Progenitor cell of endocrine pancreas (in vitro differentiated cells): ENCODE data around the gene SPC24. TPM values are rescaled to one million over a fixed set of nuclear protein-coding genes. Genes with fewer than 3 reads are reported as not detected.
A peak's percentile ranks its signal among the peaks of the same experiment; 100 is the strongest.

Source experiments
- DNase-seq: peaks from one replicate; pipeline ENCODE4 v3.0.0; 2021; ENCODE audit warnings: low spot score; ENCODE audit not compliant: unreplicated experiment
- H3K27ac Mint-ChIP-seq: 2 replicates; pipeline ENCODE4 v1.8.0; 2021; ENCODE audit warnings: mild to moderate bottlenecking, moderate library complexity, mixed read lengths
- H3K27me3 Mint-ChIP-seq: 2 replicates; pipeline ENCODE4 v1.8.0; 2021; ENCODE audit warnings: mixed read lengths
- H3K36me3 Mint-ChIP-seq: 2 replicates; pipeline ENCODE4 v1.8.0; 2022; ENCODE audit warnings: mixed read lengths; ENCODE audit not compliant: insufficient read depth
- H3K4me1 Mint-ChIP-seq: 2 replicates; pipeline ENCODE4 v1.8.0; 2021; ENCODE audit warnings: low read depth, mixed read lengths
- H3K4me3 Mint-ChIP-seq: 2 replicates; pipeline ENCODE4 v1.8.0; 2021; ENCODE audit warnings: low read depth, mild to moderate bottlenecking, moderate library complexity, mixed read lengths
- H3K9me3 Mint-ChIP-seq: 2 replicates; pipeline ENCODE4 v1.8.0; 2021; ENCODE audit warnings: low read depth, mixed read lengths
- CTCF ChIP-seq: fragments of 200-600 bp; sonication (generic); IDR thresholded peaks from one replicate; pipeline ENCODE4 v1.5.0; 2021; ENCODE audit warnings: antibody characterized with exemption, mild to moderate bottlenecking; ENCODE audit not compliant: unreplicated experiment
- total RNA-seq: library from RNA; stranded (reverse); gene quantifications from 2 replicates; pipeline ENCODE4 v1.2.1, GENCODE V29; 2021

SPC24 gene
- total RNA-seq, 1 donor from 2014 or later, result 24.3 TPM

GRCh38 chr19:11159598-11160439 is 4.2 kb upstream of the SPC24 start:
- H3K4me1 Mint-ChIP-seq, result no peaks in the 10 kb centered on the region
- H3K27me3 Mint-ChIP-seq, result no peaks in the 10 kb centered on the region
- no peak overlapping the region for H3K27ac Mint-ChIP-seq
- no peak overlapping the region for H3K4me3 Mint-ChIP-seq
- no peaks in the 10 kb centered on the region for H3K36me3 Mint-ChIP-seq
- no peak for TF ChIP-seq CTCF
- no peaks in the 10 kb centered on the region for H3K9me3 Mint-ChIP-seq
- no peak for DNase-seq

DNA sequence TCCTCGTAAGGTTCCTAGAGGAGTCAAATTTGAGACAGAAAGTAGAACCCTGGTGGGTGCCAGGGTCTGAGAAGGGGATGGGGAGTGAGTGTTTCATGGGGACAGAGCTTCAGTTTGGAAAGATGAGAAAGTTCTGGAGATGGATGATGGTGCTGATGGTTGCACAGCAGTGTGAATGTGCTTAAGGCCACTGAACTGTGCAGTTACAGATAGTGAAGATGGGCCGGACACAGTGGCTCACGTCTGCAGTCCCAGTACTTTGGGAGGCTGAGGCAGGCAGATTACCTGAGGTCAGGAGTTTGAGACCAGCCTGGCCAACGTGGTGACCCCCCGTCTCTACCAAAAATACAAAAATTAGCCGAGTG is 917 bp downstream of the SPC24 start:
- peaks cover 5% of the 10 kb centered on the region for H3K4me1 Mint-ChIP-seq
- no peak for DNase-seq
- H3K36me3 Mint-ChIP-seq, result no peaks in the 10 kb centered on the region
- H3K27me3 Mint-ChIP-seq, result no peaks in the 10 kb centered on the region
- H3K9me3 Mint-ChIP-seq, result no peaks in the 10 kb centered on the region
- H3K4me3 Mint-ChIP-seq, result peak overlapping the region; percentile 87
- H3K27ac Mint-ChIP-seq, result no peak overlapping the region
- TF ChIP-seq CTCF, result no peak

GRCh38 chr19:11152318-11153062 is 3.1 kb downstream of the SPC24 start:
- no peak for TF ChIP-seq CTCF
- no peaks in the 10 kb centered on the region for H3K36me3 Mint-ChIP-seq
- peaks cover 5% of the 10 kb centered on the region for H3K4me1 Mint-ChIP-seq
- H3K27me3 Mint-ChIP-seq, result no peaks in the 10 kb centered on the region
- no peak overlapping the region for H3K4me3 Mint-ChIP-seq
- DNase-seq, result no peak
- no peaks in the 10 kb centered on the region for H3K9me3 Mint-ChIP-seq
- H3K27ac Mint-ChIP-seq, result no peak overlapping the region

- Mint-ChIP-seq H3K4me3 (no peak overlapping the region), H3K27me3 (no peaks in the 10 kb centered on the region), H3K27ac (no peak overlapping the region), H3K9me3 (no peaks in the 10 kb centered on the region), H3K4me1 (peaks cover 5% of the 10 kb centered on the region), H3K36me3 (peaks cover under 1% of the 10 kb centered on the region)
- no peak for TF ChIP-seq CTCF
- DNase-seq, result no peak
Observed at GRCh38 chr19:11151181-11151580, 4.4 kb downstream of the SPC24 start.

- Mint-ChIP-seq H3K9me3 (no peaks in the 10 kb centered on the region), H3K36me3 (peaks cover 6% of the 10 kb centered on the region), H3K27ac (peak overlapping the region; percentile 37), H3K27me3 (no peaks in the 10 kb centered on the region), H3K4me3 (no peak overlapping the region), H3K4me1 (no peaks in the 10 kb centered on the region)
- DNase-seq, result no peak
- no peak for TF ChIP-seq CTCF
Observed at GRCh38 chr19:11148001-11148400, 7.6 kb downstream of the SPC24 start.
